ENCODE data around the gene ACTL9. TPM values are rescaled to one million over a fixed set of nuclear protein-coding genes. Genes with fewer than 3 reads are reported as not detected.

Gene ACTL9
- total and polyA plus RNA-seq, 12 donors: not detected

DNA sequence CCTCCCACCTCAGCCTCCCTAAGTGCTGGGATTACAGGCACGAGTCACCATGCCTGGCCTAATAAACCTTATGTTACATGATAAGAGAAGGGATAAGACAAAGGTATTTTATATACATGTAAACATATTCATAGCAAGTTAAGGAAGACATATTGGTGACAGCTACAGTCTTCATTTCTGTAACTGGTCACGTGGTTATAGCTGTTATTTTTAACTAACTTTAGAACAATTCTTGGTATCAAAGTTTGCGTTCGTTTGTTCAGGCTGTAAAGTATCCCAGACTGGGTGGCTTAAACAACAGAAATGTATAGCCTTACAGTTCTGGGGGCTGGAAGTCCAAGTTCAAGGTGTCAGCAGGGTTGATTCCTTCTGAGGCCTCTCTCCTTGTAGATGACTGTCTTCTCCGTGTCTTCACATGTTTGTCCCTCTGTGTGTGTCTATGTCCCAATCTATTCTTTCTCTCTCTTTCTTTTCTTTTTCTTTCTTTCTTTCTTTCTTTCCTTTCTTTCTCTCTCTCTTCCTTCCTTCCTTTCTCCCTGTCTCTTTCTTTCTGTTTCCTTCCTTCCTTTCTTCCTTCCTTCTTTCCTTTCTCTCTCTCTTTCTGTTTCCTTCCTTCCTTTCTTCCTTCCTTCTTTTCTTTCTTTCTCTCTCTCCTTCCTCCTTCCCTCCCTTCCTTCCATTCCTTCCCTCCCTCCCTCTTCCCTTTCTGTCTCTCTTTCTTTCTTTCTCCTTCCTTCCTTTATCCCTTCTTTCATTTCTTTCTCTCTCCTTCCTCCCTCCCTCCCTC, 7.6 kb downstream of the ACTL9 start:
- TF ChIP-seq, protein P1, sequence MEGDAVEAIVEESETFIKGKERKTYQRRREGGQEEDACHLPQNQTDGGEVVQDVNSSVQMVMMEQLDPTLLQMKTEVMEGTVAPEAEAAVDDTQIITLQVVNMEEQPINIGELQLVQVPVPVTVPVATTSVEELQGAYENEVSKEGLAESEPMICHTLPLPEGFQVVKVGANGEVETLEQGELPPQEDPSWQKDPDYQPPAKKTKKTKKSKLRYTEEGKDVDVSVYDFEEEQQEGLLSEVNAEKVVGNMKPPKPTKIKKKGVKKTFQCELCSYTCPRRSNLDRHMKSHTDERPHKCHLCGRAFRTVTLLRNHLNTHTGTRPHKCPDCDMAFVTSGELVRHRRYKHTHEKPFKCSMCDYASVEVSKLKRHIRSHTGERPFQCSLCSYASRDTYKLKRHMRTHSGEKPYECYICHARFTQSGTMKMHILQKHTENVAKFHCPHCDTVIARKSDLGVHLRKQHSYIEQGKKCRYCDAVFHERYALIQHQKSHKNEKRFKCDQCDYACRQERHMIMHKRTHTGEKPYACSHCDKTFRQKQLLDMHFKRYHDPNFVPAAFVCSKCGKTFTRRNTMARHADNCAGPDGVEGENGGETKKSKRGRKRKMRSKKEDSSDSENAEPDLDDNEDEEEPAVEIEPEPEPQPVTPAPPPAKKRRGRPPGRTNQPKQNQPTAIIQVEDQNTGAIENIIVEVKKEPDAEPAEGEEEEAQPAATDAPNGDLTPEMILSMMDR (IDR thresholded peaks at IDR 0.05): no peak
- Histone ChIP-seq H3K27me3 (peaks cover 0 to 55% (median 15%) of the 10 kb centered on the region in 7 donors), H3K27ac (no peak overlapping the region), H3K36me3 (no peaks in the 10 kb centered on the region), H3K4me1 (no peaks in the 10 kb centered on the region), H3K9me3 (peaks cover 0 to 8% (median 0%) of the 10 kb centered on the region in 11 donors), H3K4me3 (no peak overlapping the region)
- DNase-seq (no peak), ATAC-seq (no peak)
- intact Hi-C loops (cut with DNase I): loop anchor here in 1 of 10 donors (5.0 kb wide), 1 partner anchor 34 kb away; no protein-coding TSS in a partner anchor
- 41 to 51% methylated on average over 5 of the region's 5 CpGs for WGBS, 2 donors

GRCh38 chr19:8688930-8689329, 9.7 kb downstream of the ACTL9 start:
- Histone ChIP-seq H3K36me3 (no peaks in the 10 kb centered on the region), H3K4me3 (no peak overlapping the region), H3K27me3 (peaks cover 0 to 43% (median 13%) of the 10 kb centered on the region in 7 donors), H3K27ac (no peak overlapping the region), H3K9me3 (peaks cover 0 to 8% (median 0%) of the 10 kb centered on the region in 11 donors), H3K4me1 (no peaks in the 10 kb centered on the region)
- WGBS, 2 donors: 92 to 94% methylated on average over 15 of the region's 15 CpGs
- TF ChIP-seq, protein P1 (IDR thresholded peaks at IDR 0.05): no peak
- intact Hi-C loops (cut with DNase I): no loop called here
- DNase-seq (no peak), ATAC-seq (no peak)

DNA sequence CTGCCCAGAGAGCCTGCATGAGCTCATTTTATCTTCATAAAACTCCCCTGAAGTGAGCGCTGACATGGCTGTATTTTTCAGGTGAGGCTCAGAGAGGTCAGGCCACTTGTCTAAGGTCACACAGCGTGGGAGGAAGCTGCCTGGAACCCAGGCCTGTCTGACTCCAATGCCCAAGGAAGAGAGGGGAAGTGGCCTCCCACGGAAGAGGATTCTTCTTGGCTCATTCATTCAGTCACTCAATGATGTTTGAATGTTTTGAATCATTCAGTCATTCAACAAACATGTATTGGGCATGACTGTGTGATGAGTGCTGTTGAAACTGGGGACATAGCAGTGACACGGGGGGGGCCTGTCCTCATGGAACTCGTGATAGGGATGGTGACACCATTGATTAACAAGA, 12.0 kb downstream of the ACTL9 start:
- no peak for ATAC-seq
- H3K27me3 ChIP-seq: peaks cover 0 to 30% (median 7%) of the 10 kb centered on the region in 7 donors
- WGBS, 2 donors: 48 to 49% methylated on average over 5 of the region's 5 CpGs

DNA sequence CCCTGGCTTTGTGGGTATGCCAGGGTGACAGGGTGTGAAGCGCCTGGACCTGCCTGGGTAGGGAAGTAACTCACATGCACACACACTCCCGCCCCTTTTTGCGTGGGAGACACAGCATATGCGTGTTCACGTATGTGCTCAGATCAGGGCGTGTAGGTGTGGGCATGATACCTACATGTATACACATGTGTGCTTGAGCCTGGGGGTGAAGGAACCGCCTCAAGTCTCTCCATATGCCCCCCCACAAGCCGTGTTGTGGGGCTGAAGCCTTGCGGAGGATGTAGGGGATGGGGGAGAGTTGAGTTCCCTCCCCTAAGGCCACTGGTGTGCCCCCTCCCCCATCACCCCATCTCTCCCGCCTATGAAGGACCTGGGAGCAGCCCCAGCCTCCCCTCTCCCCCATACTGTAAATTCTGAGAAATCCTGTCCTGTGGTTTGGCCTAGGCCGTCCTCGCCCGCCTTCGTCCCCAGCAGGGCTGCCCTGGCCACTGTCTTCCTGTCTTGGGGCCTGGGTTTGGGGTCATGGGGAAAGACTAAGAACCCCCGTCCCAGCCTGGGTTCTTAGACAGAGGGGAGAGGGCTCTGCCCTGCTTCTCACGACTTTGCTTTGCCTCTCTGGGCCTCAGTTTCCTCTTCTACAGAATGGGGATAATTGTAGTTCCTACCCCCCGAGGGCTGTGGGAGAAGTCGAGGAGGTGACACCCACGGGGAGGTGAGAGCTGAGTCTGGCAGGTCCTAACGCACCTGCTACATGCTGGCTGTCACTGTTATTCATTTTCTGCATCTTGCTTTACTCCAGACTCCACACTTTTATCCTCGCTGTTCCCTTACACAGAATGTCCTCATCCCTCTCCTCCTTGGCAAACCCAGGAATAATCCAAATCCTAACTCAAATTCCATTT, 14.3 kb downstream of the ACTL9 start:
- no peak for DNase-seq
- peaks cover 0 to 21% (median 0%) of the 10 kb centered on the region in 11 donors for H3K9me3 ChIP-seq
- no peaks in the 10 kb centered on the region for H3K36me3 ChIP-seq
- H3K27ac ChIP-seq: no peak overlapping the region
- no peaks in the 10 kb centered on the region for H3K4me1 ChIP-seq
- H3K27me3 ChIP-seq: peaks cover 0 to 25% (median 6%) of the 10 kb centered on the region in 7 donors
- ATAC-seq: no peak
- TF ChIP-seq, protein P1 (IDR thresholded peaks at IDR 0.05): no peak
- intact Hi-C loops (cut with DNase I): no loop called here
- 66 to 73% methylated on average over 21 of the region's 21 CpGs for WGBS, 2 donors
- H3K4me3 ChIP-seq: no peak overlapping the region

More for the DNA sequence above, 12.0 kb downstream of the ACTL9 start:
- no peak overlapping the region for H3K27ac ChIP-seq
- peaks cover 0 to 12% (median 0%) of the 10 kb centered on the region in 11 donors for H3K9me3 ChIP-seq
- TF ChIP-seq, protein P1 (IDR thresholded peaks at IDR 0.05): no peak
- H3K36me3 ChIP-seq: no peaks in the 10 kb centered on the region
- intact Hi-C loops (cut with DNase I): no loop called here
- no peaks in the 10 kb centered on the region for H3K4me1 ChIP-seq
- no peak overlapping the region for H3K4me3 ChIP-seq
- DNase-seq: no peak

Measured in heart right ventricle (tissue), 16 donors.